Measurements from ENCODE around the gene ATP8A2.
"Not testable (repeated sequence)": the region's sequence is repeated elsewhere in the genome, so short reads cannot be mapped to it uniquely, and the experiment has no call there.

The ATP8A2 gene

GRCh38 chr13:25756251-25756650 is 384.5 kb downstream of the ATP8A2 start:
- Mint-ChIP-seq H3K27me3 (peaks cover 6% of the 10 kb centered on the region), H3K36me3 (no peaks in the 10 kb centered on the region)
- CTCF ChIA-PET = no interaction called here

GRCh38 chr13:25756912-25757311 is 385.1 kb downstream of the ATP8A2 start:
- CTCF ChIA-PET = no interaction called here
- no peak overlapping the region for H3K4me3 Mint-ChIP-seq
- DNase-seq = no peak
- H3K9me3 Mint-ChIP-seq = no peaks in the 10 kb centered on the region
- no peak overlapping the region for H3K27ac Mint-ChIP-seq
- H3K27me3 Mint-ChIP-seq = peaks cover 6% of the 10 kb centered on the region
- no peaks in the 10 kb centered on the region for H3K36me3 Mint-ChIP-seq
- peaks cover 11% of the 10 kb centered on the region for H3K4me1 Mint-ChIP-seq

More at GRCh38 chr13:25756251-25756650, 384.5 kb downstream of the ATP8A2 start:
- DNase-seq = no peak
- no peak overlapping the region for H3K4me3 Mint-ChIP-seq
- H3K4me1 Mint-ChIP-seq = peaks cover 7% of the 10 kb centered on the region
- H3K9me3 Mint-ChIP-seq = no peaks in the 10 kb centered on the region
- H3K27ac Mint-ChIP-seq = no peak overlapping the region

GRCh38 chr13:25761041-25761440 is 389.3 kb downstream of the ATP8A2 start:
- CTCF ChIA-PET = no interaction called here
- H3K36me3 Mint-ChIP-seq = peaks cover 5% of the 10 kb centered on the region
- H3K4me1 Mint-ChIP-seq = peaks cover 24% of the 10 kb centered on the region
- H3K27me3 Mint-ChIP-seq = peaks cover 6% of the 10 kb centered on the region
- no peak for DNase-seq
- H3K9me3 Mint-ChIP-seq = peaks cover 7% of the 10 kb centered on the region
- no peak overlapping the region for H3K27ac Mint-ChIP-seq
- H3K4me3 Mint-ChIP-seq = no peak overlapping the region

GRCh38 chr13:25762281-25762680 is 390.5 kb downstream of the ATP8A2 start:
- CTCF ChIA-PET = no interaction called here
- Mint-ChIP-seq H3K27me3 (peaks cover under 1% of the 10 kb centered on the region), H3K4me3 (no peak overlapping the region), H3K9me3 (peaks cover 9% of the 10 kb centered on the region), H3K36me3 (peaks cover 5% of the 10 kb centered on the region), H3K27ac (no peak overlapping the region), H3K4me1 (peaks cover 24% of the 10 kb centered on the region)
- DNase-seq = no peak

GRCh38 chr13:25762795-25763377 is 391.1 kb downstream of the ATP8A2 start:
- H3K27ac Mint-ChIP-seq = peak overlapping the region; percentile 61
- H3K4me1 Mint-ChIP-seq = peaks cover 24% of the 10 kb centered on the region
- no peaks in the 10 kb centered on the region for H3K27me3 Mint-ChIP-seq
- H3K4me3 Mint-ChIP-seq = no peak overlapping the region
- CTCF ChIA-PET = no interaction called here
- peaks cover 9% of the 10 kb centered on the region for H3K9me3 Mint-ChIP-seq
- H3K36me3 Mint-ChIP-seq = peaks cover 5% of the 10 kb centered on the region
- no peak for DNase-seq

GRCh38 chr13:25764378-25764777 is 392.6 kb downstream of the ATP8A2 start:
- CTCF ChIA-PET = no interaction called here
- Mint-ChIP-seq H3K36me3 (peaks cover 5% of the 10 kb centered on the region), H3K4me1 (peaks cover 24% of the 10 kb centered on the region), H3K27me3 (no peaks in the 10 kb centered on the region), H3K4me3 (no peak overlapping the region), H3K9me3 (peaks cover 12% of the 10 kb centered on the region), H3K27ac (no peak overlapping the region)
- no peak for DNase-seq

GRCh38 chr13:25765266-25765665 is 393.5 kb downstream of the ATP8A2 start:
- no peak for DNase-seq
- no peak overlapping the region for H3K4me3 Mint-ChIP-seq
- H3K27me3 Mint-ChIP-seq = no peaks in the 10 kb centered on the region
- no peak overlapping the region for H3K27ac Mint-ChIP-seq
- H3K36me3 Mint-ChIP-seq = peaks cover 5% of the 10 kb centered on the region
- CTCF ChIA-PET = no interaction called here
- peaks cover 24% of the 10 kb centered on the region for H3K4me1 Mint-ChIP-seq
- H3K9me3 Mint-ChIP-seq = peaks cover 12% of the 10 kb centered on the region

GRCh38 chr13:25766576-25766975 is 394.8 kb downstream of the ATP8A2 start:
- no peak for DNase-seq
- Mint-ChIP-seq H3K27me3 (no peaks in the 10 kb centered on the region), H3K4me1 (peaks cover 31% of the 10 kb centered on the region), H3K27ac (no peak overlapping the region), H3K36me3 (peaks cover 5% of the 10 kb centered on the region), H3K9me3 (peaks cover 12% of the 10 kb centered on the region), H3K4me3 (no peak overlapping the region)
- CTCF ChIA-PET = no interaction called here

GRCh38 chr13:25766991-25767390 is 395.2 kb downstream of the ATP8A2 start:
- H3K27me3 Mint-ChIP-seq = no peaks in the 10 kb centered on the region
- CTCF ChIA-PET = no interaction called here

GRCh38 chr13:25768376-25768775 is 396.6 kb downstream of the ATP8A2 start:
- Mint-ChIP-seq H3K36me3 (peaks cover 5% of the 10 kb centered on the region), H3K4me1 (peaks cover 19% of the 10 kb centered on the region), H3K9me3 (peaks cover 12% of the 10 kb centered on the region), H3K27ac (no peak overlapping the region), H3K27me3 (no peaks in the 10 kb centered on the region), H3K4me3 (no peak overlapping the region)
- CTCF ChIA-PET = no interaction called here
- no peak for DNase-seq

More at GRCh38 chr13:25766991-25767390, 395.2 kb downstream of the ATP8A2 start:
- peaks cover 32% of the 10 kb centered on the region for H3K4me1 Mint-ChIP-seq
- peaks cover 12% of the 10 kb centered on the region for H3K9me3 Mint-ChIP-seq
- no peak for DNase-seq
- no peak overlapping the region for H3K27ac Mint-ChIP-seq
- no peak overlapping the region for H3K4me3 Mint-ChIP-seq
- H3K36me3 Mint-ChIP-seq = peaks cover 5% of the 10 kb centered on the region

GRCh38 chr13:25768838-25769237 is 397.1 kb downstream of the ATP8A2 start:
- CTCF ChIA-PET = no interaction called here
- no peaks in the 10 kb centered on the region for H3K27me3 Mint-ChIP-seq
- peaks cover 12% of the 10 kb centered on the region for H3K9me3 Mint-ChIP-seq
- peaks cover 5% of the 10 kb centered on the region for H3K36me3 Mint-ChIP-seq
- H3K27ac Mint-ChIP-seq = no peak overlapping the region
- no peak overlapping the region for H3K4me3 Mint-ChIP-seq
- DNase-seq = no peak
- peaks cover 16% of the 10 kb centered on the region for H3K4me1 Mint-ChIP-seq

- no peaks in the 10 kb centered on the region for H3K27me3 Mint-ChIP-seq
- H3K4me1 Mint-ChIP-seq = peaks cover 12% of the 10 kb centered on the region
- no peak overlapping the region for H3K27ac Mint-ChIP-seq
- H3K9me3 Mint-ChIP-seq = peaks cover 10% of the 10 kb centered on the region
- no peak for DNase-seq
- no peak overlapping the region for H3K4me3 Mint-ChIP-seq
- peaks cover 3% of the 10 kb centered on the region for H3K36me3 Mint-ChIP-seq
- CTCF ChIA-PET = no interaction called here
Measured at GRCh38 chr13:25770601-25771000, 398.8 kb downstream of the ATP8A2 start.

- CTCF ChIA-PET = no interaction called here
- Mint-ChIP-seq H3K9me3 (peaks cover 5% of the 10 kb centered on the region), H3K36me3 (no peaks in the 10 kb centered on the region), H3K4me1 (peaks cover 12% of the 10 kb centered on the region), H3K27ac (no peak overlapping the region), H3K27me3 (no peaks in the 10 kb centered on the region), H3K4me3 (no peak overlapping the region)
- no peak for DNase-seq
Measured at GRCh38 chr13:25771202-25771601, 399.4 kb downstream of the ATP8A2 start.

- H3K36me3 Mint-ChIP-seq = no peaks in the 10 kb centered on the region
- no peak overlapping the region for H3K4me3 Mint-ChIP-seq
- H3K4me1 Mint-ChIP-seq = peaks cover 12% of the 10 kb centered on the region
- H3K27ac Mint-ChIP-seq = no peak overlapping the region
- peaks cover 3% of the 10 kb centered on the region for H3K9me3 Mint-ChIP-seq
- CTCF ChIA-PET = interaction anchor here (0.8 kb wide), 1 partner anchor 248 kb away, joined by 4 read pairs; no protein-coding TSS in a partner anchor
- no peaks in the 10 kb centered on the region for H3K27me3 Mint-ChIP-seq
- DNase-seq = no peak
Measured at GRCh38 chr13:25771641-25772478, 400.1 kb downstream of the ATP8A2 start.

- H3K27me3 Mint-ChIP-seq, H3K27ac Mint-ChIP-seq, CTCF ChIA-PET, H3K4me3 Mint-ChIP-seq, H3K9me3 Mint-ChIP-seq, DNase-seq, H3K36me3 Mint-ChIP-seq: not testable (repeated sequence)
- peaks cover 12% of the 10 kb centered on the region for H3K4me1 Mint-ChIP-seq
Measured at GRCh38 chr13:25772534-25772933, 400.8 kb downstream of the ATP8A2 start.

All from activated naive CD4-positive, alpha-beta T cell treated with anti-CD3 and anti-CD28 coated beads, Interleukin-2, amount 10 ng/mL, durations not matched to agents 7 days and 5 days (primary cell).